Progenitor cell of endocrine pancreas (in vitro differentiated cells): ENCODE data around the gene EFCAB14. TPM values are rescaled to one million over a fixed set of nuclear protein-coding genes. Genes with fewer than 3 reads are reported as not detected.
A peak's percentile ranks its signal among the peaks of the same experiment; 100 is the strongest.
"Not testable (repeated sequence)": the region's sequence is repeated elsewhere in the genome, so short reads cannot be mapped to it uniquely, and the experiment has no call there.

Experiments
- DNase-seq: peaks from one replicate; pipeline ENCODE4 v3.0.0; 2021; ENCODE audit warnings: low spot score; ENCODE audit not compliant: unreplicated experiment
- H3K27ac Mint-ChIP-seq: 2 replicates; pipeline ENCODE4 v1.8.0; 2021; ENCODE audit warnings: mild to moderate bottlenecking, moderate library complexity, mixed read lengths
- H3K27me3 Mint-ChIP-seq: 2 replicates; pipeline ENCODE4 v1.8.0; 2021; ENCODE audit warnings: mixed read lengths
- H3K36me3 Mint-ChIP-seq: 2 replicates; pipeline ENCODE4 v1.8.0; 2022; ENCODE audit warnings: mixed read lengths; ENCODE audit not compliant: insufficient read depth
- H3K4me1 Mint-ChIP-seq: 2 replicates; pipeline ENCODE4 v1.8.0; 2021; ENCODE audit warnings: low read depth, mixed read lengths
- H3K4me3 Mint-ChIP-seq: 2 replicates; pipeline ENCODE4 v1.8.0; 2021; ENCODE audit warnings: low read depth, mild to moderate bottlenecking, moderate library complexity, mixed read lengths
- H3K9me3 Mint-ChIP-seq: 2 replicates; pipeline ENCODE4 v1.8.0; 2021; ENCODE audit warnings: low read depth, mixed read lengths
- total RNA-seq: library from RNA; stranded (reverse); gene quantifications from 2 replicates; pipeline ENCODE4 v1.2.1, GENCODE V29; 2021
- TF ChIP-seq, protein P1 (sequence below): fragments of 200-600 bp; sonication (generic); IDR thresholded peaks from one replicate; pipeline ENCODE4 v1.5.0; 2021; ENCODE audit warnings: antibody characterized with exemption, mild to moderate bottlenecking; ENCODE audit not compliant: unreplicated experiment

EFCAB14 gene
- total RNA-seq, 1 donor from 2014 or later: 63.6 TPM

GRCh38 chr1:46749921-46750404 is 31.0 kb upstream of the EFCAB14 start:
- Mint-ChIP-seq H3K4me3 (no peak overlapping the region), H3K36me3 (no peaks in the 10 kb centered on the region), H3K4me1 (peaks cover 10% of the 10 kb centered on the region), H3K27me3 (no peaks in the 10 kb centered on the region), H3K9me3 (no peaks in the 10 kb centered on the region), H3K27ac (no peak overlapping the region)
- TF ChIP-seq, protein P1, sequence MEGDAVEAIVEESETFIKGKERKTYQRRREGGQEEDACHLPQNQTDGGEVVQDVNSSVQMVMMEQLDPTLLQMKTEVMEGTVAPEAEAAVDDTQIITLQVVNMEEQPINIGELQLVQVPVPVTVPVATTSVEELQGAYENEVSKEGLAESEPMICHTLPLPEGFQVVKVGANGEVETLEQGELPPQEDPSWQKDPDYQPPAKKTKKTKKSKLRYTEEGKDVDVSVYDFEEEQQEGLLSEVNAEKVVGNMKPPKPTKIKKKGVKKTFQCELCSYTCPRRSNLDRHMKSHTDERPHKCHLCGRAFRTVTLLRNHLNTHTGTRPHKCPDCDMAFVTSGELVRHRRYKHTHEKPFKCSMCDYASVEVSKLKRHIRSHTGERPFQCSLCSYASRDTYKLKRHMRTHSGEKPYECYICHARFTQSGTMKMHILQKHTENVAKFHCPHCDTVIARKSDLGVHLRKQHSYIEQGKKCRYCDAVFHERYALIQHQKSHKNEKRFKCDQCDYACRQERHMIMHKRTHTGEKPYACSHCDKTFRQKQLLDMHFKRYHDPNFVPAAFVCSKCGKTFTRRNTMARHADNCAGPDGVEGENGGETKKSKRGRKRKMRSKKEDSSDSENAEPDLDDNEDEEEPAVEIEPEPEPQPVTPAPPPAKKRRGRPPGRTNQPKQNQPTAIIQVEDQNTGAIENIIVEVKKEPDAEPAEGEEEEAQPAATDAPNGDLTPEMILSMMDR: no peak
- DNase-seq: no peak

DNA sequence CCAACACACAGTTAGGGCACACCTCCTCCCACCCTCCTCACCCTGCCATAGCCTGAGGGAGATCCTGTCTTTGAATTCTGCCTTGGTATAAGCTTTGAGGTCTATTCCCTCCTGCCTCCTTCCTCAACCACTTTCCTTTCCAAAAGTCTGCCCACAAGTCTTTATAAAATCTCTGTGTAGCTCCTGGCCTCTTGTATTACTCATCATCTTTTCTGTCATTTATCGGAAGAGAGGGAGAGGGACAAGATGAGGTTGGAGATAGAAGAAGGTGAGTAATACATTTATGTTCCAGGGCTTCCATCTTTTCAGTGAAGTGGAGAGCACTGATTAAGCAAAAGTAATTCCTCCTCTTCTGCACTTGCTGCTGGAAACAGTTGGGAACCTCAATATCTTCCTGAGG is 30.5 kb upstream of the EFCAB14 start:
- Mint-ChIP-seq H3K9me3 (no peaks in the 10 kb centered on the region), H3K27ac (no peak overlapping the region), H3K4me1 (peaks cover 4% of the 10 kb centered on the region), H3K36me3 (no peaks in the 10 kb centered on the region), H3K27me3 (no peaks in the 10 kb centered on the region), H3K4me3 (no peak overlapping the region)
- no peak for DNase-seq
- TF ChIP-seq, protein P1: no peak

DNA sequence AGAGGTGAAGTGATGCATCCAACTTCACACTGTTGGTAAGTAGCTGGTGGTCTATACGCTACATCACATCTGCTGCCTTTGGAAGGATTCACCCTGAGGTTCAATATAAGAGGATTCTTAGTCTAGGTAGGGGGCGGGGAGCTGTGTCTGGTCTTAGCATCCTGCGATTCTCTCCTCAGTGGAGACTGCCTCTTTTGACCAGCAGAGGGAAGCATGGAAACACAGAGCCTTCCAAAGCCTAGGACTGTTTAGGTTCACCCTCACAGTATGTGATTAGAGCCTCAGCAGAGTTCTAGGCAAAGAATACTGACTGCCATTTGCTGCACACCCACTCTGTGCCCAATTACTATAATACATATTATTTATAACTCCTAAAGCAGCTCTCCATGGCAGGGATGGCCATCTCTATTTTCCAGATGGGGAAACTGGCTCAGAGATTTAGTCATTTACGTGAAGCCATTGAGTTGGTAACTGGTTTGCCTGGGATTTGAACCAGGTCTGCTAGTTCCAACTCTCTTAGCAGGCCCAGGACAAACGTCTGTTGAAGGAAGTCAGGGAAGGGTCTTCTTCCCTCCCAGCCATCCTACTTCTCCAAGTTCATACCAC is 28.9 kb upstream of the EFCAB14 start:
- Mint-ChIP-seq H3K27ac (no peak overlapping the region), H3K36me3 (no peaks in the 10 kb centered on the region), H3K27me3 (no peaks in the 10 kb centered on the region), H3K9me3 (no peaks in the 10 kb centered on the region), H3K4me1 (peaks cover 1% of the 10 kb centered on the region), H3K4me3 (no peak overlapping the region)
- TF ChIP-seq, protein P1: peak; percentile 73
- DNase-seq: no peak

DNA sequence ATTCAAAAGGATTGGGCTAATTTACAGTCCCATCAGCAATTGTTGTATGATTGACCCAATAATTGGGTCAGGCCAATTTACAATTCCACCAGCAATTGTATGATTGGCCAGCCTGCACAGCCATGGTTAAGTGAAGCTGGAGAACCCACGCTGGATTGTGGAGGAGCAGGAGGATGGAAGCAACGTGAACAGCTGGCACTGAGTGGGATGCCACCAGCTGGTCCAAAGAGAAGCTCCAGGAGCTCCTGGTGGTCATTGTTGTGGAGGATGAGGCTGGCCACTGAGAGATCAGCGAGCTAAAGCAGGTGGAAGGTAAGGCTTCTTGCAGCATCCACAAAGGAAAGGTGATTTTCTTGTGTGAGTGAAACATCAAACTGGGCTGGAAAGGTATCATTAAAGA is 23.2 kb upstream of the EFCAB14 start:
- Mint-ChIP-seq H3K9me3 (no peaks in the 10 kb centered on the region), H3K27me3 (peaks cover 13% of the 10 kb centered on the region), H3K4me3 (no peak overlapping the region), H3K36me3 (no peaks in the 10 kb centered on the region), H3K27ac (no peak overlapping the region), H3K4me1 (no peaks in the 10 kb centered on the region)
- DNase-seq: no peak
- TF ChIP-seq, protein P1: no peak

DNA sequence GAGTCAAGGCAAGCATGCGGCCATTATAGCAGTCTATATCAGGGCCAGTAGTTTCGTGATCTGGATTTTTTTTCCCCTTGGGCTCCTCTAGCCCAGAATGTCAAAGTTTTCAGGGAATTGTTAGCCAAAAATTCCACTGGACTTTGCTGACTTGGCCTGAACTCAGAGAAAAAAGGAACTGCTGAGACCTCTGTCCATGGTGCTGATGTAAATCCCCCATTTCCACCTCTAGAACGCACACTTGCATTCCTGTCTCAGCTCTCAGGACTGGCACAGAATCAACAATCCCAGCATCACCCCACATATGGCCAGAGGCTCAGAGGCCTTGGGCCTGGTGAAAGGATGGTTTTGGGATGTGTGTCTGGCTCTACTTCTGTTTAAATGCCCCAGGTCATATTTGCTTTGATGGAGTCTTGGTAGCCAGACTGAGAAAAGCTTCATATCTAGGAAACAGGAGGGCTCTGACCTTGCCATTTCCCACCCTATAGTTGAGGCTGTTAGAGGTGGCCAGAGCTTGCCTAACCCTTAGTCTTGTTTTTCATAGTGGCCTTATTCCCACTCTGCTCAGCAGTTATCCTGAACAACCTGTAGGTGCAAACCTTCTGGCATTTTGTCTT is 16.9 kb upstream of the EFCAB14 start:
- no peak overlapping the region for H3K27ac Mint-ChIP-seq
- TF ChIP-seq, protein P1: peak; percentile 51

DNA sequence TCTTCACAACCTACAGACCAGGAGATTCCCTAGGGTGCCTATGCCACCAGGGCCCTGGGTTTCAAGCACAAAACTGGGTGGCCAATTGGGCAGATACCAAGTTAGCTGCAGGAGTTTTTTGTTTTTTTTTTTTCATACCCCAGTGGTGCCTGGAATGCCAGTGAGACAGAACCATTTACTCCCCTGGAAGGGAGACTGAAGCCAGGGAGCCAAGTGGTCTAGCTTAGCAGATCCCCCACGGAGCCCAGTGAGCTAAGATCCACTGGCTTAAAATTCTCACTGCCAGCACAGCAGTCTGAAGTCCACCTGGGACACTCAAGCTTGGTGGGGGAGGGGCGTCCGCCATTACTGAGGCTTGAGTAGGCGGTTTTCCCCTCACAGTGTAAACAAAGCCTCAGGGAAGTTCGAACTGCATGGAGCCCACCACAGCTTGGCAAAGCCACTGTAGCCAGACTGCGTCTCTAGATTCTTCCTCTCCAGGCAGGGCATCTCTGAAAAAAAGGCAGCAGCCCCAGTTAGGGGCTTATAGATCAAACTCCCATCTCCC is 9.5 kb upstream of the EFCAB14 start:
- H3K9me3 Mint-ChIP-seq: peaks cover 21% of the 10 kb centered on the region
- not testable (repeated sequence) for H3K4me3 Mint-ChIP-seq, H3K27me3 Mint-ChIP-seq, DNase-seq, H3K36me3 Mint-ChIP-seq, H3K4me1 Mint-ChIP-seq, H3K27ac Mint-ChIP-seq

More for the DNA sequence above, 16.9 kb upstream of the EFCAB14 start:
- peaks cover 3% of the 10 kb centered on the region for H3K27me3 Mint-ChIP-seq
- H3K4me1 Mint-ChIP-seq: no peaks in the 10 kb centered on the region
- peak; percentile 49 for DNase-seq
- H3K36me3 Mint-ChIP-seq: no peaks in the 10 kb centered on the region
- peaks cover 19% of the 10 kb centered on the region for H3K9me3 Mint-ChIP-seq
- H3K4me3 Mint-ChIP-seq: no peak overlapping the region
